CD4-positive, alpha-beta T cell (primary cell): ENCODE data around the gene CFAP99. TPM values are rescaled to one million over a fixed set of nuclear protein-coding genes. Genes with fewer than 3 reads are reported as not detected.

Experiments
- ATAC-seq: fragments of 200-7000 bp; cut with Tn5 transposase; one replicate; pipeline ENCODE4 v1.10.0; 2022; ENCODE audit warnings: mild to moderate bottlenecking; ENCODE audit not compliant: poor library complexity
- CTCF ChIA-PET: fragments of 350-600 bp; sonication (Branson Sonifier 250); formaldehyde crosslinking; loops from one replicate; lab custom pipeline; 2021; ENCODE audit warnings: antibody characterized with exemption, inconsistent platforms; lab: Charles Lee
- POLR2A ChIA-PET: fragments of 350-600 bp; sonication (Branson Sonifier 250); formaldehyde crosslinking; loops from one replicate; lab custom pipeline; 2021; ENCODE audit warnings: antibody characterized with exemption, inconsistent platforms; lab: Charles Lee
- DNase-seq, 14 experiments: peaks; one replicate each; pipeline ENCODE4 v3.0.0-alpha.2; 2013 to 2020; ENCODE audit warnings: mixed read lengths in 2 of 14
- H3K27ac ChIP-seq, 2 donors: one replicate each; pipeline versions ENCODE4 v1.5.1 to v1.7.0; 2013; ENCODE audit warnings: low read length in 2 of 2, low read depth in 1 of 2, mild to moderate bottlenecking in 1 of 2
- H3K27me3 ChIP-seq, 2 experiments: 1 replicate in 1 of 2; 2 replicates in 1 of 2; pipeline versions ENCODE4 v1.6.1 to v1.7.0; 2013; ENCODE audit warnings: low read length in 2 of 2, control low read depth in 1 of 2, mild to moderate bottlenecking in 1 of 2, moderate library complexity in 1 of 2; ENCODE audit not compliant: insufficient read depth in 2 of 2, control insufficient read depth in 1 of 2
- H3K36me3 ChIP-seq: one replicate; pipeline ENCODE4 v1.6.1; 2013; ENCODE audit warnings: low read length, control low read depth; ENCODE audit not compliant: insufficient read depth
- H3K4me1 ChIP-seq: one replicate; pipeline ENCODE4 v1.6.1; 2013; ENCODE audit warnings: low read length, control low read depth; ENCODE audit not compliant: insufficient read depth
- H3K4me3 ChIP-seq: one replicate; pipeline ENCODE4 v1.5.1; 2013; ENCODE audit warnings: mild to moderate bottlenecking, low read length, moderate library complexity
- H3K9me3 ChIP-seq, 2 experiments: 1 replicate in 1 of 2; 2 replicates in 1 of 2; pipeline versions ENCODE4 v1.6.1 to v1.7.0; 2013; ENCODE audit warnings: low read length in 2 of 2, mild to moderate bottlenecking in 2 of 2, control low read depth in 1 of 2, moderate library complexity in 1 of 2; ENCODE audit not compliant: control insufficient read depth in 1 of 2, insufficient read depth in 1 of 2
- H3K27ac Mint-ChIP-seq: one replicate; pipeline ENCODE4 v1.8.0; 2020; ENCODE audit warnings: mixed read lengths
- H3K27me3 Mint-ChIP-seq: one replicate; pipeline ENCODE4 v1.8.0; 2021; ENCODE audit warnings: mixed read lengths
- H3K36me3 Mint-ChIP-seq: one replicate; pipeline ENCODE4 v1.8.0; 2021; ENCODE audit warnings: low read depth, mixed read lengths
- H3K4me1 Mint-ChIP-seq: one replicate; pipeline ENCODE4 v1.8.0; 2021; ENCODE audit warnings: low read depth, mixed read lengths
- H3K4me3 Mint-ChIP-seq: one replicate; pipeline ENCODE4 v1.8.0; 2020; ENCODE audit warnings: mild to moderate bottlenecking, mixed read lengths
- H3K9me3 Mint-ChIP-seq: one replicate; pipeline ENCODE4 v1.8.0; 2020; ENCODE audit warnings: mixed read lengths
- CTCF ChIP-seq: fragments of 200-600 bp; IDR thresholded peaks from one replicate; pipeline ENCODE4 v1.8.0; 2022; ENCODE audit warnings: antibody characterized with exemption, mild to moderate bottlenecking
- intact Hi-C, 2 experiments: fragments of 100-400 bp; cut with DNase I in 1 of 2; cut with micrococcal nuclease in 1 of 2; formaldehyde crosslinking; loops; one replicate each; pipeline versions ENCODE4 v1.15.1 to v1.9.0; 2023 to 2025; cut with DNase I, micrococcal nuclease
- total RNA-seq, 174 experiments: library from RNA in 2 of 174; stranded (reverse) in 2 of 174; gene quantifications; one replicate each; pipeline ENCODE4 v1.2.3 and lab custom pipeline; 2021 to 2026

The CFAP99 gene
- total RNA-seq, 2 experiments from 2014 or later: 0.17 TPM; not detected in 1

- CTCF ChIA-PET: interaction anchor here (1.1 kb wide), 1 partner anchor 9 kb away, joined by 3 read pairs; no protein-coding TSS in a partner anchor
- DNase-seq: no peak
- no peaks in the 10 kb centered on the region for H3K4me1 ChIP-seq
- H3K27ac ChIP-seq: no peak overlapping the region
- Mint-ChIP-seq H3K9me3 (no peaks in the 10 kb centered on the region), H3K27ac (no peak overlapping the region), H3K27me3 (no peaks in the 10 kb centered on the region), H3K4me3 (no peak overlapping the region), H3K4me1 (no peaks in the 10 kb centered on the region), H3K36me3 (no peaks in the 10 kb centered on the region)
- intact Hi-C loops: no loop called here
- no peaks in the 10 kb centered on the region for H3K36me3 ChIP-seq
- POLR2A ChIA-PET: no interaction called here
- H3K9me3 ChIP-seq: no peaks in the 10 kb centered on the region
- no peak for TF ChIP-seq CTCF
- ATAC-seq: no peak
- no peaks in the 10 kb centered on the region for H3K27me3 ChIP-seq
- H3K4me3 ChIP-seq: no peak overlapping the region
Observed at GRCh38 chr4:2450394-2451035, 31.8 kb downstream of the CFAP99 start.

- ChIA-PET POLR2A (no interaction called here), CTCF (interaction anchor here (1.1 kb wide), 1 partner anchor 10 kb away, joined by 3 read pairs; no protein-coding TSS in a partner anchor)
- no peak for ATAC-seq
- no peak for DNase-seq
- no peaks in the 10 kb centered on the region for H3K9me3 Mint-ChIP-seq
- H3K4me3 ChIP-seq: no peak overlapping the region
- H3K27me3 ChIP-seq: no peaks in the 10 kb centered on the region
- H3K36me3 Mint-ChIP-seq: no peaks in the 10 kb centered on the region
- H3K27me3 Mint-ChIP-seq: no peaks in the 10 kb centered on the region
- TF ChIP-seq CTCF: no peak
- H3K4me1 ChIP-seq: no peaks in the 10 kb centered on the region
- no peaks in the 10 kb centered on the region for H3K9me3 ChIP-seq
- no peaks in the 10 kb centered on the region for H3K4me1 Mint-ChIP-seq
- H3K27ac ChIP-seq: no peak overlapping the region
- no peak overlapping the region for H3K4me3 Mint-ChIP-seq
- H3K27ac Mint-ChIP-seq: no peak overlapping the region
- intact Hi-C loops: no loop called here
- H3K36me3 ChIP-seq: no peaks in the 10 kb centered on the region
Observed at GRCh38 chr4:2451036-2451520, 32.3 kb downstream of the CFAP99 start.

GRCh38 chr4:2451821-2452785 lies 33.3 kb downstream of the CFAP99 start:
- DNase-seq (no peak), ATAC-seq (no peak)
- no peak overlapping the region for H3K4me3 ChIP-seq
- intact Hi-C loops: no loop called here
- no peaks in the 10 kb centered on the region for H3K27me3 Mint-ChIP-seq
- H3K36me3 Mint-ChIP-seq: no peaks in the 10 kb centered on the region
- H3K27ac ChIP-seq: no peak overlapping the region
- H3K9me3 Mint-ChIP-seq: no peaks in the 10 kb centered on the region
- ChIA-PET CTCF (no interaction called here), POLR2A (no interaction called here)
- H3K36me3 ChIP-seq: no peaks in the 10 kb centered on the region
- H3K27ac Mint-ChIP-seq: no peak overlapping the region
- no peaks in the 10 kb centered on the region for H3K27me3 ChIP-seq
- H3K4me1 ChIP-seq: no peaks in the 10 kb centered on the region
- H3K9me3 ChIP-seq: no peaks in the 10 kb centered on the region
- no peaks in the 10 kb centered on the region for H3K4me1 Mint-ChIP-seq
- H3K4me3 Mint-ChIP-seq: no peak overlapping the region
- no peak for TF ChIP-seq CTCF
